ENCODE measurements around the gene SLC26A8. TPM values are rescaled to one million over a fixed set of nuclear protein-coding genes. Genes with fewer than 3 reads are reported as not detected.

SLC26A8 gene
- total RNA-seq, 4 donors from 2014 or later, result under 0.01 to 0.17 TPM; not detected in 2

DNA sequence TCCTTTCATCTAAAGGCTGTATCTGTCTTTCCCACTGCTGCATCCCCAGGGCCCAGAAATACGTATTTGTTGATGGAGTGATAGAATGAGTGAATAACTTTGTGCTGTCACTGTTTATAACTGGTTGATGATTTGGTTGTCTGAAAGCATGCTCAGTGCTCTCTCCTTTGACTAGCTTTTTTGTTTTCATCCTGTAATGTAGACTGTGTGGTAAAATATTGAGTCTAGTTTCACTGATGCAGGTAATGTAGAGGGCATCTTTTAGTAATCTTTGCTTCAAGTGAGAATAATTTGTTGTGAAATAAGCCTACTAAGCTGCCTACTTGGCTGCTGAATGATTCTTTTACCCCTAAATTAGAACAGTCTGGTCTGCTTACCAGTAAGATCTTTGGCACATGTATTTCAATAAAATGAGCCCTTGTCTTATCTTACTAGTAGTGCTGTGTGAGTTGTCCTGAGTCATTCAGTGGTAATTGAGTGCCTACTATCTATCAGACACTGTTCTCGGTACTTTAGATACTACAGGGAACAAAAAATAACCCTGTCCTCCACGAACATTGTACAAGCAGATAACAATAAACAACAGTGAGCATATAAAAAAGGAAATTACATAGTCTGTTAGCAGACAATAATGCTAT, 43.1 kb upstream of the SLC26A8 start:
- intact Hi-C loops (cut with DNase I), result no loop called here

DNA sequence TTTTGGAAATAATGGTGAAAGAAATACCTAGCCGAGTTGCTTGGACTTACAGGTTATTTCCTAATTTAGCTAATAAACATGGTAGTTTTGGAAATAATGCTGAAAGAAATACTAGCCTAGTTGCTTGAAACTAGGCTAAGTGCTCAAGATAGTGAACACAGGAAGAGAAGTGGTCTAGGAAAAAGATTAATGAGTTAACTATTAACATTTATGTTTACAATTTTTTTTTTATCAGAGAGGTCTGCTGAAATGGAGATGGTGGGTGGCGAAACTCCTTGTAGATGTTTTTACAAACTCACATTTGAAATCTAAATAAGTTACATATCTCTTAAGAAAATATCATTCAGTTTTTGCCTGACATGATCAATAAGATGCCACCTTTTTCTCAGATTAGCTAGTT, 42.4 kb upstream of the SLC26A8 start:
- H3K4me1 ChIP-seq, result peaks cover 34 to 90% (median 82%) of the 10 kb centered on the region in 4 donors
- no peak overlapping the region for H3K4me3 ChIP-seq
- H3K27ac ChIP-seq (replicated peaks in 1 of 4), result peak overlapping the region in 1 of 4 donors; percentile 35
- no peak for DNase-seq (ENCODE audit: extremely low spot score)
- 85% methylated on average over 2 of the region's 2 CpGs for WGBS
- H3K36me3 ChIP-seq, result no peaks in the 10 kb centered on the region
- H3K9me3 ChIP-seq, result no peaks in the 10 kb centered on the region
- no peak for TF ChIP-seq POLR2A (IDR thresholded peaks at IDR 0.05; ENCODE audit: low read depth)
- TF ChIP-seq POLR2AphosphoS5 (IDR thresholded peaks at IDR 0.05), result no peak
- no peak for TF ChIP-seq CTCF (IDR thresholded peaks at IDR 0.05)
- TF ChIP-seq EP300 (IDR thresholded peaks at IDR 0.05), result no peak
- no peaks in the 10 kb centered on the region for H3K27me3 ChIP-seq
- intact Hi-C loops (cut with DNase I), result no loop called here

More for the DNA sequence above, 43.1 kb upstream of the SLC26A8 start:
- Histone ChIP-seq H3K36me3 (no peaks in the 10 kb centered on the region), H3K9me3 (no peaks in the 10 kb centered on the region), H3K4me1 (peaks cover 34 to 85% (median 79%) of the 10 kb centered on the region in 4 donors), H3K27ac (replicated peaks in 1 of 4) (peak overlapping the region in 1 of 4 donors; percentile 35), H3K4me3 (no peak overlapping the region), H3K27me3 (no peaks in the 10 kb centered on the region)
- WGBS, result 59% methylated on average over 3 of the region's 3 CpGs
- no peak for TF ChIP-seq POLR2A (IDR thresholded peaks at IDR 0.05; ENCODE audit: low read depth)
- no peak for TF ChIP-seq POLR2AphosphoS5 (IDR thresholded peaks at IDR 0.05)
- no peak for TF ChIP-seq CTCF (IDR thresholded peaks at IDR 0.05)
- no peak for TF ChIP-seq EP300 (IDR thresholded peaks at IDR 0.05)
- DNase-seq (ENCODE audit: extremely low spot score), result no peak

DNA sequence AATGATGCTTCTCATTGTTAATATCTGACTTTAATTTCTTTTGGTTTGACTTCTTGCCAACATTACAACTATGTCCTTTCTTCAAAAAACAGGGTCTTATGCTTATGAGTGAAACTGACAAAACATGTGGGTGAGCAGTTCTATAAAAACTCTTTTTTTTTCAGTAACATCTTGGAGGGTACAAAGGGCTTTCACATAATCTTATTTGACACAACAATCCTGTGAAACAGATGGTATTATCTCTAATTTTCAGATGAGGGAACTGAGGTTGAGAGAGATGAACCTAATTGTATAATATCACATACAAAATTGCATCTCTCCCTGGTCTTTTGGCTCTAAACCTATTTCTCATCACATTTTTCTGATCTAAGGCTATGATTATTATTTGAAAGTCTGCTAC, 41.5 kb upstream of the SLC26A8 start:
- Histone ChIP-seq H3K36me3 (no peaks in the 10 kb centered on the region), H3K4me3 (no peak overlapping the region), H3K9me3 (no peaks in the 10 kb centered on the region), H3K27ac (replicated peaks in 1 of 4) (no peak overlapping the region), H3K4me1 (peaks cover 34 to 91% (median 83%) of the 10 kb centered on the region in 4 donors), H3K27me3 (no peaks in the 10 kb centered on the region)
- intact Hi-C loops (cut with DNase I), result no loop called here
- no peak for TF ChIP-seq EP300 (IDR thresholded peaks at IDR 0.05)
- no peak for TF ChIP-seq POLR2A (IDR thresholded peaks at IDR 0.05; ENCODE audit: low read depth)
- TF ChIP-seq CTCF (IDR thresholded peaks at IDR 0.05), result no peak
- TF ChIP-seq POLR2AphosphoS5 (IDR thresholded peaks at IDR 0.05), result no peak
- DNase-seq (ENCODE audit: extremely low spot score), result no peak

GRCh38 chr6:36064770-36065396, 40.4 kb upstream of the SLC26A8 start:
- Histone ChIP-seq H3K4me3 (no peak overlapping the region), H3K36me3 (peaks cover 3 to 7% (median 6%) of the 10 kb centered on the region in 4 donors), H3K4me1 (peaks cover 34 to 83% (median 77%) of the 10 kb centered on the region in 4 donors), H3K27ac (replicated peaks in 1 of 4) (no peak overlapping the region), H3K9me3 (no peaks in the 10 kb centered on the region), H3K27me3 (no peaks in the 10 kb centered on the region)
- no peak for DNase-seq (ENCODE audit: extremely low spot score)
- TF ChIP-seq EP300 (IDR thresholded peaks at IDR 0.05), result no peak
- no peak for TF ChIP-seq POLR2A (IDR thresholded peaks at IDR 0.05; ENCODE audit: low read depth)
- no peak for TF ChIP-seq CTCF (IDR thresholded peaks at IDR 0.05)
- TF ChIP-seq POLR2AphosphoS5 (IDR thresholded peaks at IDR 0.05), result no peak
- intact Hi-C loops (cut with DNase I), result no loop called here
- 92% methylated on average over 3 of the region's 3 CpGs for WGBS

Data from esophagus muscularis mucosa (tissue), 4 donors.